GM19099 (cell line): ENCODE results near the gene PSME4.

ENCODE experiments used
- POLR2A ChIP-seq: IDR thresholded peaks from 3 replicates; pipeline ENCODE4 v1.6.1; 2011; ENCODE audit warnings: low read depth; ENCODE audit not compliant: insufficient read length; ENCODE audit errors: extremely low read depth

Gene PSME4

GRCh38 chr2:53970724-53971602 is at the start of gene PSME4:
PSME4 (minus strand) TSS chr2:53970993; CDS start chr2:53970784, 209 bp downstream.
- TF ChIP-seq POLR2A = peak; percentile 96

- TF ChIP-seq POLR2A = no peak
These were observed 45.3 kb upstream of the PSME4 start for GRCh38 chr2:54015798-54016699.

- no peak for TF ChIP-seq POLR2A
These were observed 43.2 kb upstream of the PSME4 start for GRCh38 chr2:54013996-54014395.

GRCh38 chr2:54012538-54013141 is 41.8 kb upstream of the PSME4 start:
- TF ChIP-seq POLR2A = no peak

GRCh38 chr2:54009549-54009948 is 38.8 kb upstream of the PSME4 start:
- no peak for TF ChIP-seq POLR2A

GRCh38 chr2:54008439-54008838 is 37.6 kb upstream of the PSME4 start:
- no peak for TF ChIP-seq POLR2A

- no peak for TF ChIP-seq POLR2A
These were observed 29.7 kb upstream of the PSME4 start for GRCh38 chr2:54000524-54000923.

GRCh38 chr2:54000122-54000521 is 29.3 kb upstream of the PSME4 start:
- no peak for TF ChIP-seq POLR2A

- no peak for TF ChIP-seq POLR2A
These were observed 28.0 kb upstream of the PSME4 start for GRCh38 chr2:53998834-53999233.

- TF ChIP-seq POLR2A = no peak
These were observed 24.3 kb upstream of the PSME4 start for GRCh38 chr2:53994818-53995808.

- TF ChIP-seq POLR2A = no peak
These were observed 21.2 kb upstream of the PSME4 start for GRCh38 chr2:53991948-53992347.

- no peak for TF ChIP-seq POLR2A
These were observed 18.5 kb upstream of the PSME4 start for GRCh38 chr2:53989210-53989862.

- TF ChIP-seq POLR2A = no peak
These were observed 16.6 kb upstream of the PSME4 start for GRCh38 chr2:53987336-53987921.
